HEK293 (cell line): ENCODE measurements around the gene SURF1.

Source experiments
- GLI2 ChIP-seq: fragments of 450-650 bp; formaldehyde crosslinking; IDR thresholded peaks from 2 replicates; pipeline ENCODE4; 2017; ENCODE audit warnings: missing biosample characterization, missing genetic modification characterization, low read depth, borderline replicate concordance
- HOXA7 ChIP-seq: sonication (generic); formaldehyde crosslinking; IDR thresholded peaks from 2 replicates; pipeline ENCODE4 v1.8.1; 2022; ENCODE audit warnings: missing genetic modification reagents, borderline replicate concordance
- OSR2 ChIP-seq: fragments of 450-650 bp; formaldehyde crosslinking; IDR thresholded peaks from 2 replicates; pipeline ENCODE4 v1.5.1; 2016; ENCODE audit warnings: missing biosample characterization, missing genetic modification characterization
- REPIN1 ChIP-seq: fragments of 450-650 bp; formaldehyde crosslinking; IDR thresholded peaks from 2 replicates; pipeline ENCODE4 v1.5.1; 2017; ENCODE audit warnings: missing biosample characterization, missing genetic modification characterization, low read depth
- SALL2 ChIP-seq: fragments of 450-650 bp; formaldehyde crosslinking; IDR thresholded peaks from 2 replicates; pipeline ENCODE4 v1.5.0; 2017; ENCODE audit warnings: missing biosample characterization, mild to moderate bottlenecking, missing genetic modification characterization, borderline replicate concordance
- SETDB1 ChIP-seq: IDR thresholded peaks from one replicate; pipeline ENCODE4 v1.6.1; 2017; ENCODE audit warnings: mild to moderate bottlenecking, low read length, moderate library complexity, mixed read lengths; ENCODE audit not compliant: insufficient read length
- TCF7L2 ChIP-seq: IDR thresholded peaks from 2 replicates; pipeline ENCODE4 v1.6.1; 2011; ENCODE audit warnings: low read depth, mild to moderate bottlenecking, inconsistent platforms, low read length, moderate library complexity, borderline replicate concordance
- WT1 ChIP-seq: fragments of 450-650 bp; formaldehyde crosslinking; IDR thresholded peaks from 2 replicates; pipeline ENCODE4 v1.5.1; 2016; ENCODE audit warnings: missing biosample characterization, missing genetic modification characterization
- YY1 ChIP-seq: fragments of 450-650 bp; formaldehyde crosslinking; IDR thresholded peaks from 2 replicates; pipeline ENCODE4 v1.5.1; 2018; ENCODE audit warnings: missing biosample characterization, missing genetic modification characterization
- ZBTB8A ChIP-seq: fragments of 450-650 bp; formaldehyde crosslinking; IDR thresholded peaks from 2 replicates; pipeline ENCODE4 v1.5.1; 2016; ENCODE audit warnings: missing biosample characterization, missing genetic modification characterization
- ZEB2 ChIP-seq: fragments of 450-650 bp; formaldehyde crosslinking; IDR thresholded peaks from 2 replicates; pipeline ENCODE4 v1.5.1; 2016; ENCODE audit warnings: missing biosample characterization, missing genetic modification characterization
- ZFP69B ChIP-seq: fragments of 450-650 bp; formaldehyde crosslinking; IDR thresholded peaks from 2 replicates; pipeline ENCODE4 v1.5.1; 2016; ENCODE audit warnings: missing biosample characterization, missing genetic modification characterization
- ZNF157 ChIP-seq: fragments of 450-650 bp; formaldehyde crosslinking; IDR thresholded peaks from 2 replicates; pipeline ENCODE4 v1.5.1; 2016; ENCODE audit warnings: missing biosample characterization, missing genetic modification characterization
- ZNF169 ChIP-seq: fragments of 450-650 bp; formaldehyde crosslinking; IDR thresholded peaks from 2 replicates; pipeline ENCODE4 v1.5.1; 2016; ENCODE audit warnings: missing biosample characterization, missing genetic modification characterization
- ZNF23 ChIP-seq: fragments of 450-650 bp; formaldehyde crosslinking; IDR thresholded peaks from 2 replicates; pipeline ENCODE4 v1.5.1; 2016; ENCODE audit warnings: missing biosample characterization, missing genetic modification characterization, borderline replicate concordance
- ZNF266 ChIP-seq: fragments of 450-650 bp; formaldehyde crosslinking; IDR thresholded peaks from 2 replicates; pipeline ENCODE4 v1.5.1; 2016; ENCODE audit warnings: missing biosample characterization, missing genetic modification characterization, low read depth
- ZNF341 ChIP-seq: fragments of 450-650 bp; formaldehyde crosslinking; IDR thresholded peaks from 2 replicates; pipeline ENCODE4; 2016; ENCODE audit warnings: low read depth, missing biosample characterization, missing genetic modification characterization
- ZNF391 ChIP-seq: fragments of 450-650 bp; formaldehyde crosslinking; IDR thresholded peaks from 2 replicates; pipeline ENCODE4 v1.5.1; 2016; ENCODE audit warnings: low read depth, missing biosample characterization, missing genetic modification characterization, borderline replicate concordance
- ZNF48 ChIP-seq: fragments of 450-650 bp; formaldehyde crosslinking; IDR thresholded peaks from 2 replicates; pipeline ENCODE4 v1.5.1; 2016; ENCODE audit warnings: missing biosample characterization, missing genetic modification characterization
- ZNF571 ChIP-seq: fragments of 450-650 bp; formaldehyde crosslinking; IDR thresholded peaks from 2 replicates; pipeline ENCODE4 v1.5.0; 2017; ENCODE audit warnings: missing biosample characterization, missing genetic modification characterization
- ZNF76 ChIP-seq: fragments of 450-650 bp; formaldehyde crosslinking; IDR thresholded peaks from 2 replicates; pipeline ENCODE4; 2016; ENCODE audit warnings: low read depth, missing biosample characterization, missing genetic modification characterization, borderline replicate concordance
- ZSCAN23 ChIP-seq: fragments of 450-650 bp; formaldehyde crosslinking; IDR thresholded peaks from 2 replicates; pipeline ENCODE4 v1.5.1; 2016; ENCODE audit warnings: missing biosample characterization, missing genetic modification characterization
- TF ChIP-seq, protein P1 (sequence below): fragments of 450-650 bp; formaldehyde crosslinking; IDR thresholded peaks from 2 replicates; pipeline ENCODE4 v1.5.1; 2016; ENCODE audit warnings: missing biosample characterization, missing genetic modification characterization, borderline replicate concordance
- TF ChIP-seq, protein P2 (sequence below): fragments of 450-650 bp; formaldehyde crosslinking; IDR thresholded peaks from 2 replicates; pipeline ENCODE4 v1.5.1; 2017; ENCODE audit warnings: missing biosample characterization, missing genetic modification characterization
- TF ChIP-seq, protein P3 (sequence below): fragments of 450-650 bp; formaldehyde crosslinking; IDR thresholded peaks from 2 replicates; pipeline ENCODE4 v1.5.0; 2017; ENCODE audit warnings: missing biosample characterization, missing genetic modification characterization, borderline replicate concordance
- TF ChIP-seq, protein P4 (sequence below): fragments of 450-650 bp; formaldehyde crosslinking; IDR thresholded peaks from 2 replicates; pipeline ENCODE4 v1.5.1; 2016; ENCODE audit warnings: missing biosample characterization, missing genetic modification characterization
- TF ChIP-seq, protein P5 (sequence below): fragments of 450-650 bp; formaldehyde crosslinking; optimal IDR thresholded peaks from 2 replicates; pipeline ENCODE3; 2016; ENCODE audit warnings: missing biosample characterization, mild to moderate bottlenecking, missing genetic modification characterization

SURF1 gene

DNA sequence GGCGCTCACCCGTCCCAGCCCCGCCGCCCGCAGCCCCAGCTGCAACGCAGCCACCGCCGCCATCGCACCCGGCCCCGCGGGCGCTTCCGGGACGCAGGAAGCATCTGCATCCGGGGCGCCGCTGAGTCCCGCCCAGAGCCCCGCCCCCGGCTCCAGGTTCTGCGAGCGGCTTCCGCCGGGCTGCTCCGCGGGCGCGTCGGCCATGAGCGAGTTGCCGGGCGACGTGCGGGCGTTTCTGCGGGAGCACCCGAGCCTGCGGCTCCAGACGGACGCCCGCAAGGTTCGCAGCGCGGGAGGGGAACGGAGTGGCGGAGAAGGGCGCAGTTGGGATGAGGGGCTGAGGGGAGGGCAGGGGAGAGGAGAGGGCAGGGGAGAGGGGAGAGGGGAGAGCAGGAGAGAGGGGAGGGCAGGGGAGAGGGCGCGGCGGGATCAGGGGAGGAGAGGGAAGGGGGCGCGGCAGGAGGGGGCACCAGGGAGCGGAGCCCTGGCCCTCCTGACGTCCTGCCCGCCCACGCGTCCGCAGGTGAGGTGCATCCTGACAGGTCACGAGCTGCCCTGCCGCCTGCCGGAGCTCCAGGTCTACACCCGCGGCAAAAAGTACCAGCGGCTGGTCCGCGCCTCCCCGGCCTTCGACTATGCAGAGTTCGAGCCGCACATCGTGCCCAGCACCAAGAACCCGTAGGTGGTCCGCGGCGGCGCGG lies at the start of gene SURF1, which contains the start of gene SURF2 (continued):
- TF ChIP-seq ZSCAN23 (peak; percentile 77), ZNF571 (tag by site-specific recombination) (no peak), ZNF23 (tag by site-specific recombination) (no peak), ZNF266 (tag by site-specific recombination) (no peak), REPIN1 (no peak; the same call in 1 of the 2 replicates), WT1 (tag by site-specific recombination) (peak; percentile 68), ZEB2 (tag by site-specific recombination) (peak; percentile 46; the same call in 1 of the 2 replicates), SETDB1 (no peak), SALL2 (tag by site-specific recombination) (no peak), ZNF169 (tag by site-specific recombination) (no peak), ZNF76 (no peak; the same call in 1 of the 2 replicates), ZNF341 (tag by site-specific recombination) (peak; percentile 40; the same call in 1 of the 2 replicates), YY1 (tag by site-specific recombination) (no peak; the same call in 1 of the 2 replicates), OSR2 (tag by site-specific recombination) (no peak), TCF7L2 (no peak), ZBTB8A (tag by site-specific recombination) (peak; percentile 98), ZNF48 (tag by site-specific recombination) (no peak), ZNF157 (no peak), GLI2 (no peak), ZNF391 (tag by site-specific recombination) (peak; percentile 80; the same call in 1 of the 2 replicates), ZFP69B (tag by site-specific recombination) (peak; percentile 53; the same call in 1 of the 2 replicates), HOXA7 (CRISPR knock-in tag) (no peak)
- TF ChIP-seq, protein P1, sequence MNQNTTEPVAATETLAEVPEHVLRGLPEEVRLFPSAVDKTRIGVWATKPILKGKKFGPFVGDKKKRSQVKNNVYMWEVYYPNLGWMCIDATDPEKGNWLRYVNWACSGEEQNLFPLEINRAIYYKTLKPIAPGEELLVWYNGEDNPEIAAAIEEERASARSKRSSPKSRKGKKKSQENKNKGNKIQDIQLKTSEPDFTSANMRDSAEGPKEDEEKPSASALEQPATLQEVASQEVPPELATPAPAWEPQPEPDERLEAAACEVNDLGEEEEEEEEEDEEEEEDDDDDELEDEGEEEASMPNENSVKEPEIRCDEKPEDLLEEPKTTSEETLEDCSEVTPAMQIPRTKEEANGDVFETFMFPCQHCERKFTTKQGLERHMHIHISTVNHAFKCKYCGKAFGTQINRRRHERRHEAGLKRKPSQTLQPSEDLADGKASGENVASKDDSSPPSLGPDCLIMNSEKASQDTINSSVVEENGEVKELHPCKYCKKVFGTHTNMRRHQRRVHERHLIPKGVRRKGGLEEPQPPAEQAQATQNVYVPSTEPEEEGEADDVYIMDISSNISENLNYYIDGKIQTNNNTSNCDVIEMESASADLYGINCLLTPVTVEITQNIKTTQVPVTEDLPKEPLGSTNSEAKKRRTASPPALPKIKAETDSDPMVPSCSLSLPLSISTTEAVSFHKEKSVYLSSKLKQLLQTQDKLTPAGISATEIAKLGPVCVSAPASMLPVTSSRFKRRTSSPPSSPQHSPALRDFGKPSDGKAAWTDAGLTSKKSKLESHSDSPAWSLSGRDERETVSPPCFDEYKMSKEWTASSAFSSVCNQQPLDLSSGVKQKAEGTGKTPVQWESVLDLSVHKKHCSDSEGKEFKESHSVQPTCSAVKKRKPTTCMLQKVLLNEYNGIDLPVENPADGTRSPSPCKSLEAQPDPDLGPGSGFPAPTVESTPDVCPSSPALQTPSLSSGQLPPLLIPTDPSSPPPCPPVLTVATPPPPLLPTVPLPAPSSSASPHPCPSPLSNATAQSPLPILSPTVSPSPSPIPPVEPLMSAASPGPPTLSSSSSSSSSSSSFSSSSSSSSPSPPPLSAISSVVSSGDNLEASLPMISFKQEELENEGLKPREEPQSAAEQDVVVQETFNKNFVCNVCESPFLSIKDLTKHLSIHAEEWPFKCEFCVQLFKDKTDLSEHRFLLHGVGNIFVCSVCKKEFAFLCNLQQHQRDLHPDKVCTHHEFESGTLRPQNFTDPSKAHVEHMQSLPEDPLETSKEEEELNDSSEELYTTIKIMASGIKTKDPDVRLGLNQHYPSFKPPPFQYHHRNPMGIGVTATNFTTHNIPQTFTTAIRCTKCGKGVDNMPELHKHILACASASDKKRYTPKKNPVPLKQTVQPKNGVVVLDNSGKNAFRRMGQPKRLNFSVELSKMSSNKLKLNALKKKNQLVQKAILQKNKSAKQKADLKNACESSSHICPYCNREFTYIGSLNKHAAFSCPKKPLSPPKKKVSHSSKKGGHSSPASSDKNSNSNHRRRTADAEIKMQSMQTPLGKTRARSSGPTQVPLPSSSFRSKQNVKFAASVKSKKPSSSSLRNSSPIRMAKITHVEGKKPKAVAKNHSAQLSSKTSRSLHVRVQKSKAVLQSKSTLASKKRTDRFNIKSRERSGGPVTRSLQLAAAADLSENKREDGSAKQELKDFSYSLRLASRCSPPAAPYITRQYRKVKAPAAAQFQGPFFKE = no peak
- TF ChIP-seq, protein P2, sequence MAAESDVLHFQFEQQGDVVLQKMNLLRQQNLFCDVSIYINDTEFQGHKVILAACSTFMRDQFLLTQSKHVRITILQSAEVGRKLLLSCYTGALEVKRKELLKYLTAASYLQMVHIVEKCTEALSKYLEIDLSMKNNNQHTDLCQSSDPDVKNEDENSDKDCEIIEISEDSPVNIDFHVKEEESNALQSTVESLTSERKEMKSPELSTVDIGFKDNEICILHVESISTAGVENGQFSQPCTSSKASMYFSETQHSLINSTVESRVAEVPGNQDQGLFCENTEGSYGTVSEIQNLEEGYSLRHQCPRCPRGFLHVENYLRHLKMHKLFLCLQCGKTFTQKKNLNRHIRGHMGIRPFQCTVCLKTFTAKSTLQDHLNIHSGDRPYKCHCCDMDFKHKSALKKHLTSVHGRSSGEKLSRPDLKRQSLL (tag by site-specific recombination) = peak; percentile 96
- TF ChIP-seq, protein P3, sequence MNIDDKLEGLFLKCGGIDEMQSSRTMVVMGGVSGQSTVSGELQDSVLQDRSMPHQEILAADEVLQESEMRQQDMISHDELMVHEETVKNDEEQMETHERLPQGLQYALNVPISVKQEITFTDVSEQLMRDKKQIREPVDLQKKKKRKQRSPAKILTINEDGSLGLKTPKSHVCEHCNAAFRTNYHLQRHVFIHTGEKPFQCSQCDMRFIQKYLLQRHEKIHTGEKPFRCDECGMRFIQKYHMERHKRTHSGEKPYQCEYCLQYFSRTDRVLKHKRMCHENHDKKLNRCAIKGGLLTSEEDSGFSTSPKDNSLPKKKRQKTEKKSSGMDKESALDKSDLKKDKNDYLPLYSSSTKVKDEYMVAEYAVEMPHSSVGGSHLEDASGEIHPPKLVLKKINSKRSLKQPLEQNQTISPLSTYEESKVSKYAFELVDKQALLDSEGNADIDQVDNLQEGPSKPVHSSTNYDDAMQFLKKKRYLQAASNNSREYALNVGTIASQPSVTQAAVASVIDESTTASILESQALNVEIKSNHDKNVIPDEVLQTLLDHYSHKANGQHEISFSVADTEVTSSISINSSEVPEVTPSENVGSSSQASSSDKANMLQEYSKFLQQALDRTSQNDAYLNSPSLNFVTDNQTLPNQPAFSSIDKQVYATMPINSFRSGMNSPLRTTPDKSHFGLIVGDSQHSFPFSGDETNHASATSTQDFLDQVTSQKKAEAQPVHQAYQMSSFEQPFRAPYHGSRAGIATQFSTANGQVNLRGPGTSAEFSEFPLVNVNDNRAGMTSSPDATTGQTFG (tag by site-specific recombination) = no peak
- TF ChIP-seq, protein P4, sequence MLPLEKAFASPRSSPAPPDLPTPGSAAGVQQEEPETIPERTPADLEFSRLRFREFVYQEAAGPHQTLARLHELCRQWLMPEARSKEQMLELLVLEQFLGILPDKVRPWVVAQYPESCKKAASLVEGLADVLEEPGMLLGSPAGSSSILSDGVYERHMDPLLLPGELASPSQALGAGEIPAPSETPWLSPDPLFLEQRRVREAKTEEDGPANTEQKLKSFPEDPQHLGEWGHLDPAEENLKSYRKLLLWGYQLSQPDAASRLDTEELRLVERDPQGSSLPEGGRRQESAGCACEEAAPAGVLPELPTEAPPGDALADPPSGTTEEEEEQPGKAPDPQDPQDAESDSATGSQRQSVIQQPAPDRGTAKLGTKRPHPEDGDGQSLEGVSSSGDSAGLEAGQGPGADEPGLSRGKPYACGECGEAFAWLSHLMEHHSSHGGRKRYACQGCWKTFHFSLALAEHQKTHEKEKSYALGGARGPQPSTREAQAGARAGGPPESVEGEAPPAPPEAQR (tag by site-specific recombination) = no peak
- TF ChIP-seq, protein P5, sequence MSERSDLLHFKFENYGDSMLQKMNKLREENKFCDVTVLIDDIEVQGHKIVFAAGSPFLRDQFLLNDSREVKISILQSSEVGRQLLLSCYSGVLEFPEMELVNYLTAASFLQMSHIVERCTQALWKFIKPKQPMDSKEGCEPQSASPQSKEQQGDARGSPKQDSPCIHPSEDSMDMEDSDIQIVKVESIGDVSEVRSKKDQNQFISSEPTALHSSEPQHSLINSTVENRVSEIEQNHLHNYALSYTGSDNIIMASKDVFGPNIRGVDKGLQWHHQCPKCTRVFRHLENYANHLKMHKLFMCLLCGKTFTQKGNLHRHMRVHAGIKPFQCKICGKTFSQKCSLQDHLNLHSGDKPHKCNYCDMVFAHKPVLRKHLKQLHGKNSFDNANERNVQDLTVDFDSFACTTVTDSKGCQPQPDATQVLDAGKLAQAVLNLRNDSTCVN (tag by site-specific recombination) = peak; percentile 81
